Choroid plexus epithelial cell (primary cell): ENCODE measurements around the gene KCTD21.

Experiments used
- DNase-seq: peaks from one replicate; pipeline ENCODE4 v3.0.0-alpha.2; 2010; ENCODE audit warnings: low read depth
- H3K4me3 ChIP-seq: 2 replicates; pipeline ENCODE4 v1.5.1; 2011; ENCODE audit warnings: low read depth, mild to moderate bottlenecking, control low read depth, low read length, moderate library complexity
- CTCF ChIP-seq: conservative IDR thresholded peaks from 2 replicates; pipeline ENCODE4 v1.5.1; 2011; ENCODE audit warnings: low read depth, mild to moderate bottlenecking, control low read depth, inconsistent platforms, low read length, moderate library complexity

The KCTD21 gene

GRCh38 chr11:78211565-78211964 lies 23.1 kb upstream of the KCTD21 start:
- TF ChIP-seq CTCF: no peak
- no peak for DNase-seq

GRCh38 chr11:78210000-78210608 lies 21.7 kb upstream of the KCTD21 start:
- H3K4me3 ChIP-seq: no peak overlapping the region
- no peak for DNase-seq
- no peak for TF ChIP-seq CTCF

More at GRCh38 chr11:78211565-78211964, 23.1 kb upstream of the KCTD21 start:
- H3K4me3 ChIP-seq: no peak overlapping the region

- no peak for DNase-seq
- no peak for TF ChIP-seq CTCF
- no peak overlapping the region for H3K4me3 ChIP-seq
Observed at GRCh38 chr11:78209478-78209877, 21.1 kb upstream of the KCTD21 start.

- no peak for TF ChIP-seq CTCF
- H3K4me3 ChIP-seq: no peak overlapping the region
- peak; percentile 17 for DNase-seq
Observed at GRCh38 chr11:78208257-78209165, 20.1 kb upstream of the KCTD21 start.

GRCh38 chr11:78207532-78208256 lies 19.3 kb upstream of the KCTD21 start:
- no peak for DNase-seq
- no peak for TF ChIP-seq CTCF
- H3K4me3 ChIP-seq: no peak overlapping the region

- DNase-seq: no peak
- no peak for TF ChIP-seq CTCF
- no peak overlapping the region for H3K4me3 ChIP-seq
Observed at GRCh38 chr11:78205691-78206090, 17.3 kb upstream of the KCTD21 start.
